Effector memory CD4-positive, alpha-beta T cell (primary cell): ENCODE data around the gene IFIT1B.

Experiments used
- DNase-seq, 3 donors: peaks; one replicate each; pipeline ENCODE4 v3.0.0-alpha.2; 2020
- H3K27ac ChIP-seq: 2 replicates; pipeline ENCODE4 v1.7.0; 2013; ENCODE audit warnings: mild to moderate bottlenecking, low read length, moderate library complexity; ENCODE audit not compliant: insufficient read depth, poor library complexity, severe bottlenecking
- H3K27me3 ChIP-seq: replicated peaks from 2 replicates; pipeline ENCODE4 v1.7.0; 2013; ENCODE audit warnings: mild to moderate bottlenecking, low read length; ENCODE audit not compliant: insufficient read depth, control insufficient read depth, poor library complexity, severe bottlenecking
- H3K36me3 ChIP-seq: 2 replicates; pipeline ENCODE4 v1.7.0; 2013; ENCODE audit warnings: mild to moderate bottlenecking, low read length, moderate library complexity; ENCODE audit not compliant: control insufficient read depth, insufficient read depth
- H3K4me1 ChIP-seq: 2 replicates; pipeline ENCODE4 v1.7.0; 2013; ENCODE audit warnings: low read length, mild to moderate bottlenecking; ENCODE audit not compliant: control insufficient read depth, insufficient read depth, poor library complexity, severe bottlenecking
- H3K4me3 ChIP-seq: 2 replicates; pipeline ENCODE4 v1.7.0; 2013; ENCODE audit warnings: low read length, low read depth, mild to moderate bottlenecking; ENCODE audit not compliant: insufficient read depth, poor library complexity, severe bottlenecking
- H3K9me3 ChIP-seq: 2 replicates; pipeline ENCODE4 v1.7.0; 2013; ENCODE audit warnings: mild to moderate bottlenecking, low read length, moderate library complexity; ENCODE audit not compliant: control insufficient read depth

The IFIT1B gene

DNA sequence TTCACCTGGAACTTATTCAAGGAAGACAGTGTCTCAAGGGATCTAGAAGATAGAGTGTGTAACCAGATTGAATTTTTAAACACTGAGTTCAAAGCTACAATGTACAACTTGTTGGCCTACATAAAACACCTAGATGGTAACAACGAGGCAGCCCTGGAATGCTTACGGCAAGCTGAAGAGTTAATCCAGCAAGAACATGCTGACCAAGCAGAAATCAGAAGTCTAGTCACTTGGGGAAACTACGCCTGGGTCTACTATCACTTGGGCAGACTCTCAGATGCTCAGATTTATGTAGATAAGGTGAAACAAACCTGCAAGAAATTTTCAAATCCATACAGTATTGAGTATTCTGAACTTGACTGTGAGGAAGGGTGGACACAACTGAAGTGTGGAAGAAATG, 39.1 kb upstream of the IFIT1B start:
- no peak for DNase-seq

DNA sequence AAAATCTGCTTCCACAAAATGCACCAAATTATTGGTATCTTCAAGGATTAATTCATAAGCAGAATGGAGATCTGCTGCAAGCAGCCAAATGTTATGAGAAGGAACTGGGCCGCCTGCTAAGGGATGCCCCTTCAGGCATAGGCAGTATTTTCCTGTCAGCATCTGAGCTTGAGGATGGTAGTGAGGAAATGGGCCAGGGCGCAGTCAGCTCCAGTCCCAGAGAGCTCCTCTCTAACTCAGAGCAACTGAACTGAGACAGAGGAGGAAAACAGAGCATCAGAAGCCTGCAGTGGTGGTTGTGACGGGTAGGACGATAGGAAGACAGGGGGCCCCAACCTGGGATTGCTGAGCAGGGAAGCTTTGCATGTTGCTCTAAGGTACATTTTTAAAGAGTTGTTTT, 38.0 kb upstream of the IFIT1B start:
- no peaks in the 10 kb centered on the region for H3K27me3 ChIP-seq
- H3K4me1 ChIP-seq, result peaks cover 15% of the 10 kb centered on the region
- H3K4me3 ChIP-seq, result no peak overlapping the region
- no peak overlapping the region for H3K27ac ChIP-seq
- DNase-seq, result no peak
- no peaks in the 10 kb centered on the region for H3K9me3 ChIP-seq
- H3K36me3 ChIP-seq, result no peaks in the 10 kb centered on the region

More for the DNA sequence above, 39.1 kb upstream of the IFIT1B start:
- H3K4me1 ChIP-seq, result peaks cover 21% of the 10 kb centered on the region
- H3K36me3 ChIP-seq, result no peaks in the 10 kb centered on the region
- no peak overlapping the region for H3K27ac ChIP-seq
- H3K27me3 ChIP-seq, result no peaks in the 10 kb centered on the region
- no peak overlapping the region for H3K4me3 ChIP-seq
- no peaks in the 10 kb centered on the region for H3K9me3 ChIP-seq

DNA sequence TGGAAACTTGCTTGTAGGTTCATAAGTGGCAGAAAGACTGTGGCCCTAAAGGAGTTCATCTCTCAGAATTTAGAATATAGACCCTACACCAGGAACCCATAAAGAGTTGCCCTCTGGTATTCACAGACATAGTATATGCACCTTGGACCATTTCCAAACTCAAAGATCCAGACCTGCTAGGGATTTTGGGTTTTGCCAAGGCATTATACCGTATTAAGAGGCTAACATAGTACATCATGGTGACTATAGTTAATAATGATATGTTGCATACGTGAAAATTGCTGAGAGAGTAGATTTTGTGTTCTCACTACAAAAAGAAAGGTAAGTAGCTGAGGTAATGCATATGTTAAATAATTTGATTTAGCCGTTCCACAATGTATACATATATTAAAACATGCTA, 36.2 kb upstream of the IFIT1B start:
- no peak for DNase-seq
- Histone ChIP-seq H3K27me3 (no peaks in the 10 kb centered on the region), H3K4me3 (no peak overlapping the region), H3K9me3 (no peaks in the 10 kb centered on the region), H3K36me3 (no peaks in the 10 kb centered on the region), H3K4me1 (peaks cover 8% of the 10 kb centered on the region), H3K27ac (no peak overlapping the region)

DNA sequence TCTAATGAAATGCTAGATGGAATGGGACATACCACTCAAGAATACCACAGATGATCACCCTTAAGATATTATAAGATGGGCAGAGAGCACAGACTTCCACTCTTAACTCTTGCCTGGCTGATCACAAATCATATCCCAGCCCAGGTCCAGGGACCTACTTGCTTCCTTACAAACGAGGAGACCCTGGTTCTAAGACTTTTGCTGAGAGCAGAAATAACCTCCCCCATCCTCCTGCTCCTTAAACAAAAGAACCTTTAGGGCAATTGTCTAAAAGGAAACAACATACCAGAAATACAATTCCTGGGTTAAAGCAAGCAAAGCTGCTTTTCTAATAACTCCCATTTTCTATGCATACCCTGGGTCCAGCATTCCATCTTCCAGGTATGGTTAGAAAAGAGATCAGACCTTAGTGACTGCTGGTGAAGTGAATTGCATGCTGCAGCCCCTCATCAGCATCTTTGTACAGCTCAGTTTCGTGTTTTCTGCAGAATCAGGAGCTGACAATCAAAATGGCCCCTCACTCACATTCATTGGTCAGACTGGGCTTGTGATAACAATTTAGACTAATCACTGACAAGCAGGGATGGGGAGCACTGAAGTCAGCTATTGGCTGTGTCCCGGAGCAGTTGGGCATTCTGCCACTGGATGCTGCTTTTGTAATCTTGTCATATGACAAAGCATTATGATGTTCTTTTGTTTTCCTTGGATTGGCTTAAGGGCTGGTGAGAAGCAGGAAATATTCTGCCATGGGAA, 35.5 kb upstream of the IFIT1B start:
- H3K27me3 ChIP-seq, result no peaks in the 10 kb centered on the region
- H3K4me3 ChIP-seq, result no peak overlapping the region
- H3K27ac ChIP-seq, result no peak overlapping the region
- H3K9me3 ChIP-seq, result no peaks in the 10 kb centered on the region
- no peak for DNase-seq
- H3K4me1 ChIP-seq, result peaks cover 6% of the 10 kb centered on the region
- H3K36me3 ChIP-seq, result no peaks in the 10 kb centered on the region

DNA sequence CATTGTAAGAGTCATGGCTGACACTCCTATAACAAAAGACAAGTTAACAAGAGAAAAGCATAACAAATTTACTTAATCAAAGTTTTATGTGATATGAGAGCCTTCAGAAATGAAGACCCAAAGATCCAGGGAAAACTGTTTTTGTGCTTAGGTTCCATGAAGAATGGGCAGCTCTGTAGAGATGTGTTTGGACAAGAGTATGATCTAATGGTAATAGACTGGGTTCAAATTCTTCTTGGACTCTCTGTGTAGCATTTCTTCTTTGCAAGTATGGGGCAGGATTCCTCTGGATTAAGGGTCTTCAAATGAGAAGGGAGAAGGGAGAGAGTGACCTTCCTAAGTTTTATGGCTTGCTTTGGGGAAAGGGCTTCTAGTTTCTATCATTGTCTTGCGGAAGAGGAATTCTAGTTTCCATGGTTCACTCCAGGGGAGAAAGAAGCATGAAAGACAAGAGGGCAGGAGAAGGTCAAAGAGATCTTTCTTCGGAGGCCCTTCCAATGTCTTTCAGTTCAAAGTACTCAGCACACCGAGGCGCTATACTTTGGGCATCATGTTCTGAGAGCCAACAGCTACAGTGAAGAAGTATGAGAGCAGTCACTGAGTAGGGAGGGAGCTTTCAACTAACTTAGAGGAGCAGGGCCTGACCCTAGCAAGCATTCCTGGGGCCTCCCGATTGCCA, 34.6 kb upstream of the IFIT1B start:
- no peak overlapping the region for H3K4me3 ChIP-seq
- H3K36me3 ChIP-seq, result no peaks in the 10 kb centered on the region
- DNase-seq, result no peak
- no peaks in the 10 kb centered on the region for H3K4me1 ChIP-seq
- no peak overlapping the region for H3K27ac ChIP-seq
- no peaks in the 10 kb centered on the region for H3K27me3 ChIP-seq
- no peaks in the 10 kb centered on the region for H3K9me3 ChIP-seq

DNA sequence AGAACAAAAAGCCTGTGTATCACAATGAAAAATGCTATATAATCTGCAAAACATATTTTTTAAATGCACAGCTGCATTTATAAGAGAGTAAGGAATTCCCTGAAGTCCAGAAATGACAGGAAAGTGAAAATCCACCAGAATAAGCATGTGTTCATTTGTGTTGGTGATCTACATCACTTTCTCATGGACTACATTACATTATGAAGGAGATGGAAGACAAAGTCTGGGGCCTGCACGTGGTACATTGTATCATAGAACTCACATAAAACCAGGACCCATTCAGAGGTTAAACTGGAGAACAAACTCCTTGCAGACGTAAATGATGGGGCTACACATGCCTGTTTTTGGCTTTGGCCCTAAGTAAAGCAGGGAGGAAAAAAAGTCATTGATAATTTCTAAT, 33.7 kb upstream of the IFIT1B start:
- Histone ChIP-seq H3K4me3 (no peak overlapping the region), H3K27me3 (no peaks in the 10 kb centered on the region), H3K27ac (no peak overlapping the region), H3K36me3 (no peaks in the 10 kb centered on the region), H3K4me1 (no peaks in the 10 kb centered on the region), H3K9me3 (no peaks in the 10 kb centered on the region)
- DNase-seq, result no peak

DNA sequence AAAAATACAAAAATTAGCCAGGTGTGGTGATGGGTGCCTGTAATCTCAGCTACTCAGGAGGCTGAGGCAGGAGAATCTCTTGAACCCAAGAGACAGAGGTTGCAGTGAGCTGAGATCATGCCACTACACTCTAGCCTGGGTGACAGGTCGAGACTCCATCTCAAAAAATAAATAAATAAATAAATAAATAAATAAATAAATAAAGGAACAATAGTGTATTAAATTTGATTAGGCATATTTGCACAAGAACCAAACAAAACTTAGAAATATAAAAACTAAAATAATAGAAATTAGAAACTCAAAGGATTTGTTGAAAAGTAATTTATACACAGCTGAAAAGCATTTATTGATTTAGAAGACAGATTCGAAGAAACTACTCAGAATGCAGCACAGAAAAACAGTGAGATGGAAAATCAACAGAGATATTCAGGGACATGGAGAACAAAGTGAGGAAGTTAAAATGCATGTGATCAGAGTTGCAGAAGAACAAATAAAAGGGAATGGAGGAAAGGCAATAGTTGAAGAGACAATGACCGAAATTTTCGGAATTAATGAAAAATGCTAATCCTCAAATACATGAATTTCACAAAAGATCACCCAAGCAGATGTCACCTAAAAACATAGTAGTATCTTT, 32.4 kb upstream of the IFIT1B start:
- Histone ChIP-seq H3K27ac (no peak overlapping the region), H3K9me3 (no peaks in the 10 kb centered on the region), H3K4me1 (no peaks in the 10 kb centered on the region), H3K4me3 (no peak overlapping the region), H3K27me3 (no peaks in the 10 kb centered on the region), H3K36me3 (no peaks in the 10 kb centered on the region)
- no peak for DNase-seq

DNA sequence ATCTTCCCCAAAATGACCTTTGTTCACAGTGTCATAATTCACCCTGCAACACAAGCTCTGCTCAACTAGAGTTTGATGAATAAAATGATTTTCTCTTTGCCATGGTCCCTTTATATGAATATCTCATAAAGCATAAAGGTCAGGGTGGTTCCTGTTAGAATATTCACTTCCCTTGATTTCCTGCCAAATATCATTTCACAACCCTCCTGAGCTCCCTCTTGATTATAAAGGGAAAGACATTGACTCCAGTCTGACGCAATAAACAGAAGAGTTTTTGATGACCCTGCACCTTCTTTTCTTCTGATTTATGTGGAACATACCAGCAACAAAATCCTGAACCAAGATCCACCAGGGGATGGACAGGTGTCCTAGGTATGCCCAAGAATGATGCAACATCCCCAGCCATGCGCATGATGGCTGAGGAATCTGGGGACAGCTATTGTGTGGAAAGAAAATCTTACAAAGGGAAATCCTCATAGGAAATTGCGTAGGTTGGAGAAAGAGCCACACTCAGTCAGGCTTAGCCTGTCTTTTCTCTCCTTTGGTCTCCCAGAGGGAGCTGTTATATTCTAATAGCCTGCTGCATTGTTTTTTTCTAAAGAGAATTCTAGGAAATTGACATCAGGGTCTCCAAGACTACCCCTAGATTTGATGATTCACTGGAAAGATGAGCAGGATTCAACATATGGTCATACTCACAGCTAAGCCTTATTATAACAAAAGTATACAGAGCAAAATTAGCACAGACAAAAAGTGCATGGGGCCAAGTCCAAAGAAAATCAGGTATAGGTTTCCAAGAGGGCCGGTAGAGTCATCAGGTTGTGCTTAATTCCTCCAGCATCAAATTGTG, 31.2 kb upstream of the IFIT1B start:
- Histone ChIP-seq H3K4me1 (no peaks in the 10 kb centered on the region), H3K9me3 (no peaks in the 10 kb centered on the region), H3K27me3 (no peaks in the 10 kb centered on the region), H3K36me3 (no peaks in the 10 kb centered on the region), H3K27ac (no peak overlapping the region), H3K4me3 (no peak overlapping the region)
- DNase-seq, result no peak

DNA sequence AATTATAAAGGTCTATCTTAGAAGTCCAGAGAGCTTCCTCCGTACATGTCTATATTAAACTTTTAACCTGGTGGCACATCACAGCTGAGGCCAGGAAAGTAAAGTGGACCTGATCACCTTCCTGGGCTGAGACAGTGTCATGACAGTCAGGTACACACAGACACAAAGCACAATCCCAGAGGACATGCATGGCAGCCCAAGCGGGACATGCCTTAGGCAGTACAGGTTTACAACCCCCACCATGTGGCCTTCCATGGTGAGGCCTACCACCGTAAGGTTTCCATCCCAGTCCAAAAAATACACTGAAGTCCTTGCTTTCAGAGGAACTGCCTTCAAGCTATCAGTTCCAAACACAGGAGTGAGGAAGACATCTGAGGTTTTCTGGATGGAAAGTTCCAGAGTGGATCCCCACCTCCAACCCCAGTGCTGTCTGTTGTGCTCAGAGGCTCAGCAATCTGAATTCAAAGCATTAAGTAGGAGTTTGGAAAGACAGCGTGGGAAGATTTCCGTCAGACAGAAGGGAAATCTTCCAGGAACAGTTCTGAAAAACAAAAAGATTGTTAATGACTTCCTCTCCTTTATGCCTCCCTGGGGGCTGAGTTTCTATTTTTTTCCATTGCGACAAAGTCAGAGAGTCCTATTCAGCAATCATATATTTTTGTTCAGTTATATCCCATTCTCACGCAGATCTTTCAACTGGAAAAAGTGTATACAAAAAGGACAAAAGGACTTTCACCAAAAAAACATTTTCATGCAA, 30.0 kb upstream of the IFIT1B start:
- H3K27ac ChIP-seq, result no peak overlapping the region
- H3K27me3 ChIP-seq, result no peaks in the 10 kb centered on the region
- DNase-seq, result no peak
- no peak overlapping the region for H3K4me3 ChIP-seq
- no peaks in the 10 kb centered on the region for H3K4me1 ChIP-seq
- no peaks in the 10 kb centered on the region for H3K36me3 ChIP-seq
- no peaks in the 10 kb centered on the region for H3K9me3 ChIP-seq
